Nephron (organoid): ENCODE measurements around the gene MTARC2.

Experiments
- H3K27ac Mint-ChIP-seq, 3 experiments: 2 replicates each; pipeline ENCODE4 v1.8.0; 2020; ENCODE audit warnings: mixed read lengths in 3 of 3, mild to moderate bottlenecking in 2 of 3, moderate library complexity in 1 of 3
- H3K27me3 Mint-ChIP-seq: 2 replicates; pipeline ENCODE4 v1.8.0; 2021; ENCODE audit warnings: low read depth, mild to moderate bottlenecking, moderate library complexity, mixed read lengths
- H3K36me3 Mint-ChIP-seq: 2 replicates; pipeline ENCODE4 v1.8.0; 2020; ENCODE audit warnings: low read depth, mixed read lengths
- H3K4me1 Mint-ChIP-seq: 2 replicates; pipeline ENCODE4 v1.8.0; 2020; ENCODE audit warnings: mixed read lengths
- H3K4me3 Mint-ChIP-seq, 3 experiments: 2 replicates each; pipeline ENCODE4 v1.8.0; 2020; ENCODE audit warnings: mild to moderate bottlenecking in 3 of 3, mixed read lengths in 3 of 3, moderate library complexity in 2 of 3
- H3K9me3 Mint-ChIP-seq: 2 replicates; pipeline ENCODE4 v1.8.0; 2020; ENCODE audit warnings: mixed read lengths
- CTCF ChIP-seq, 3 experiments: fragments of 200-600 bp; sonication (generic); IDR thresholded peaks; one replicate each; pipeline ENCODE4 v1.5.0; 2021; ENCODE audit warnings: antibody characterized with exemption in 3 of 3; ENCODE audit not compliant: unreplicated experiment in 3 of 3

Gene MTARC2

GRCh38 chr1:220702733-220703270 lies 45.3 kb upstream of the MTARC2 start:
- H3K27me3 Mint-ChIP-seq: peaks cover 9% of the 10 kb centered on the region
- no peaks in the 10 kb centered on the region for H3K9me3 Mint-ChIP-seq
- no peak overlapping the region for H3K4me3 Mint-ChIP-seq
- no peaks in the 10 kb centered on the region for H3K36me3 Mint-ChIP-seq
- H3K27ac Mint-ChIP-seq: no peak overlapping the region
- peaks cover 11% of the 10 kb centered on the region for H3K4me1 Mint-ChIP-seq
- TF ChIP-seq CTCF (IDR thresholded peaks at IDR 0.05; ENCODE audit: unreplicated experiment in 3 of 3): no peak

GRCh38 chr1:220703305-220703704 lies 44.8 kb upstream of the MTARC2 start:
- no peak overlapping the region for H3K27ac Mint-ChIP-seq
- no peaks in the 10 kb centered on the region for H3K36me3 Mint-ChIP-seq
- H3K9me3 Mint-ChIP-seq: no peaks in the 10 kb centered on the region
- no peak overlapping the region for H3K4me3 Mint-ChIP-seq
- peaks cover 11% of the 10 kb centered on the region for H3K4me1 Mint-ChIP-seq
- TF ChIP-seq CTCF (IDR thresholded peaks at IDR 0.05; ENCODE audit: unreplicated experiment in 3 of 3): no peak
- H3K27me3 Mint-ChIP-seq: peaks cover 11% of the 10 kb centered on the region

- TF ChIP-seq CTCF (IDR thresholded peaks at IDR 0.05; ENCODE audit: unreplicated experiment in 3 of 3): no peak
- Mint-ChIP-seq H3K27me3 (peaks cover 12% of the 10 kb centered on the region), H3K4me3 (no peak overlapping the region), H3K4me1 (peaks cover 8% of the 10 kb centered on the region), H3K36me3 (no peaks in the 10 kb centered on the region), H3K9me3 (no peaks in the 10 kb centered on the region), H3K27ac (no peak overlapping the region)
Measured at GRCh38 chr1:220705782-220706181, 42.3 kb upstream of the MTARC2 start.

GRCh38 chr1:220706480-220706879 lies 41.6 kb upstream of the MTARC2 start:
- peaks cover 16% of the 10 kb centered on the region for H3K27me3 Mint-ChIP-seq
- no peak overlapping the region for H3K4me3 Mint-ChIP-seq
- H3K9me3 Mint-ChIP-seq: no peaks in the 10 kb centered on the region
- H3K36me3 Mint-ChIP-seq: no peaks in the 10 kb centered on the region
- peak overlapping the region in 1 of 3 experiments; percentile 51 for H3K27ac Mint-ChIP-seq
- peaks cover 4% of the 10 kb centered on the region for H3K4me1 Mint-ChIP-seq
- TF ChIP-seq CTCF (IDR thresholded peaks at IDR 0.05; ENCODE audit: unreplicated experiment in 3 of 3): no peak

- Mint-ChIP-seq H3K27ac (peak overlapping the region in 1 of 3 experiments; percentile 51), H3K27me3 (peaks cover 18% of the 10 kb centered on the region), H3K4me1 (peaks cover 4% of the 10 kb centered on the region), H3K4me3 (no peak overlapping the region), H3K36me3 (no peaks in the 10 kb centered on the region), H3K9me3 (no peaks in the 10 kb centered on the region)
- TF ChIP-seq CTCF (IDR thresholded peaks at IDR 0.05; ENCODE audit: unreplicated experiment in 3 of 3): no peak
Measured at GRCh38 chr1:220707160-220707559, 41.0 kb upstream of the MTARC2 start.

- Mint-ChIP-seq H3K4me3 (no peak overlapping the region), H3K36me3 (no peaks in the 10 kb centered on the region), H3K4me1 (peaks cover 4% of the 10 kb centered on the region), H3K27ac (no peak overlapping the region), H3K9me3 (no peaks in the 10 kb centered on the region), H3K27me3 (peaks cover 18% of the 10 kb centered on the region)
- no peak for TF ChIP-seq CTCF (IDR thresholded peaks at IDR 0.05; ENCODE audit: unreplicated experiment in 3 of 3)
Measured at GRCh38 chr1:220708244-220708643, 39.9 kb upstream of the MTARC2 start.
